HepG2 (cell line): ENCODE results near the gene CFAP119. TPM values are rescaled to one million over a fixed set of nuclear protein-coding genes. Genes with fewer than 3 reads are reported as not detected.

ENCODE experiments used
- ARID5B ChIP-seq: IDR thresholded peaks from 2 replicates; pipeline ENCODE4 v1.4.0; 2020; ENCODE audit warnings: mild to moderate bottlenecking, missing genetic modification reagents
- ARNT ChIP-seq: fragments of 450-650 bp; IDR thresholded peaks from 2 replicates; pipeline ENCODE4 v1.6.1; 2017
- ATF3 ChIP-seq: sonication (generic); formaldehyde crosslinking; IDR thresholded peaks from 2 replicates; pipeline ENCODE4 v1.4.0; 2020; ENCODE audit warnings: missing genetic modification reagents
- DMTF1 ChIP-seq: sonication (generic); formaldehyde crosslinking; IDR thresholded peaks from 2 replicates; pipeline ENCODE4 v1.4.0; 2020; ENCODE audit warnings: mild to moderate bottlenecking, missing genetic modification reagents
- GZF1 ChIP-seq: sonication (generic); formaldehyde crosslinking; IDR thresholded peaks from 2 replicates; pipeline ENCODE4 v1.5.1; 2020; ENCODE audit warnings: mild to moderate bottlenecking, missing genetic modification reagents
- HHEX ChIP-seq: IDR thresholded peaks from 2 replicates; pipeline ENCODE4 v1.6.1; 2016; ENCODE audit warnings: control low read depth
- HMG20A ChIP-seq: IDR thresholded peaks from 2 replicates; pipeline ENCODE4 v1.6.1; 2016; ENCODE audit warnings: borderline replicate concordance
- HMGA1 ChIP-seq: sonication (generic); formaldehyde crosslinking; conservative IDR thresholded peaks from 2 replicates; pipeline ENCODE4 v1.4.0; 2020; ENCODE audit warnings: missing genetic modification reagents
- MLLT10 ChIP-seq: sonication (generic); formaldehyde crosslinking; IDR thresholded peaks from 2 replicates; pipeline ENCODE4 v1.4.0; 2020; ENCODE audit warnings: missing genetic modification reagents
- NFKB2 ChIP-seq: sonication (generic); formaldehyde crosslinking; IDR thresholded peaks from 2 replicates; pipeline ENCODE4 v1.4.0; 2020; ENCODE audit warnings: missing genetic modification reagents, borderline replicate concordance
- NFYB ChIP-seq: sonication (generic); formaldehyde crosslinking; IDR thresholded peaks from 2 replicates; pipeline ENCODE4 v1.4.0; 2020; ENCODE audit warnings: missing genetic modification reagents
- NRL ChIP-seq: sonication (generic); formaldehyde crosslinking; IDR thresholded peaks from 2 replicates; pipeline ENCODE4 v1.5.0; 2020; ENCODE audit warnings: missing genetic modification reagents, mild to moderate bottlenecking, moderate library complexity, borderline replicate concordance
- SIN3B ChIP-seq: fragments of 150-350 bp; IDR thresholded peaks from 2 replicates; pipeline ENCODE4 v1.6.1; 2014; ENCODE audit warnings: low read length
- TBL1XR1 ChIP-seq: fragments of 150-350 bp; IDR thresholded peaks from 2 replicates; pipeline ENCODE4 v1.6.1; 2014; ENCODE audit warnings: borderline replicate concordance, low read length; ENCODE audit not compliant: partially characterized antibody
- TBX2 ChIP-seq: sonication (generic); formaldehyde crosslinking; IDR thresholded peaks from 2 replicates; pipeline ENCODE4 v1.5.0; 2020; ENCODE audit warnings: missing genetic modification reagents, mild to moderate bottlenecking, borderline replicate concordance
- TGIF2 ChIP-seq: IDR thresholded peaks from 2 replicates; pipeline ENCODE4 v1.6.1; 2016; ENCODE audit warnings: control low read depth, missing compliant biosample characterization
- ZBTB1 ChIP-seq: sonication (generic); formaldehyde crosslinking; IDR thresholded peaks from 2 replicates; pipeline ENCODE4 v1.4.0; 2020; ENCODE audit warnings: missing genetic modification reagents, borderline replicate concordance
- ZBTB26 ChIP-seq: IDR thresholded peaks from 2 replicates; pipeline ENCODE4 v1.6.1; 2016; ENCODE audit warnings: missing compliant biosample characterization, missing genetic modification reagents, borderline replicate concordance
- ZNF414 ChIP-seq: sonication (generic); formaldehyde crosslinking; IDR thresholded peaks from 2 replicates; pipeline ENCODE4 v1.5.0; 2020; ENCODE audit warnings: missing genetic modification reagents
- ZNF746 ChIP-seq: sonication (generic); formaldehyde crosslinking; IDR thresholded peaks from 2 replicates; pipeline ENCODE4 v1.8.0; 2022; ENCODE audit warnings: mild to moderate bottlenecking, missing genetic modification reagents
- ZNF75D ChIP-seq: sonication (generic); formaldehyde crosslinking; IDR thresholded peaks from 2 replicates; pipeline ENCODE4 v1.8.1; 2023; ENCODE audit warnings: missing genetic modification reagents, mild to moderate bottlenecking, borderline replicate concordance
- polyA plus RNA-seq, 8 experiments: library from polyadenylated mRNA; depleted of rRNA in 3 of 8; stranded (reverse) in 7 of 8; unstranded in 1 of 8; fragments of >200 nt; fragmentation: Illumina TruSeq in 4 of 8; extraction: Trizol in 4 of 8; gene quantifications; 2 replicates each; pipeline versions ENCODE4 v1.2.1 to v1.2.3, GENCODE V29; 2011 to 2016; ENCODE audit warnings: low read depth in 4 of 8, missing spikeins in 1 of 8, mixed read lengths in 1 of 8; ENCODE audit not compliant: insufficient read depth in 1 of 8
- total RNA-seq, 5 experiments: library from RNA; depleted of rRNA; stranded (reverse); fragments of >200 nt; fragmentation: Illumina TruSeq; extraction: Trizol; gene quantifications; 2 replicates each; pipeline ENCODE4 v1.2.3, GENCODE V29; 2016; ENCODE audit warnings: low read depth in 1 of 5

Gene CFAP119
- total and polyA plus RNA-seq, 2 of the 13 experiments (the other 11 are each of a cell fraction or from before 2014, with no cell fraction given) = 6.4 TPM

- TF ChIP-seq ZBTB26 (CRISPR knock-in tag) (peak; percentile 69), ARNT (no peak), ZBTB1 (CRISPR knock-in tag) (0 out of 2 replicates have a peak, but pooled peaks have one; percentile 36), ZNF414 (CRISPR knock-in tag) (peak; percentile 97), NFKB2 (peak; percentile 78; the same call in 1 of the 2 replicates), HMG20A (CRISPR knock-in tag) (peak; percentile 43; the same call in 1 of the 2 replicates), NFYB (peak; percentile 25; the same call in 1 of the 2 replicates), ZNF75D (CRISPR knock-in tag) (peak; percentile 51; the same call in 1 of the 2 replicates), ATF3 (CRISPR knock-in tag) (peak; percentile 39; the same call in 1 of the 2 replicates), MLLT10 (CRISPR knock-in tag) (peak; percentile 29; the same call in 1 of the 2 replicates), SIN3B (peak; percentile 77; the same call in 1 of the 2 replicates), GZF1 (0 out of 2 replicates have a peak, but pooled peaks have one; percentile 69), HHEX (CRISPR knock-in tag) (no peak), TGIF2 (CRISPR knock-in tag) (peak; percentile 71; the same call in 1 of the 2 replicates), HMGA1 (no peak), TBL1XR1 (peak; percentile 47), ARID5B (CRISPR knock-in tag) (peak; percentile 79), TBX2 (CRISPR knock-in tag) (peak; percentile 70), DMTF1 (CRISPR knock-in tag) (no peak), NRL (CRISPR knock-in tag) (peak; percentile 95), ZNF746 (CRISPR knock-in tag) (peak; percentile 75; the same call in 1 of the 2 replicates)
These were observed 25.2 kb upstream of the CFAP119 start, which contains the start of gene ZNF629 (continued) for GRCh38 chr16:30786936-30787612.
